ENCODE data around the gene ADI1.

GRCh38 chr2:3488061-3488531, 31.2 kb downstream of the ADI1 start:
- TF ChIP-seq CTCF (IDR thresholded peaks at IDR 0.05 in 8 of 11, conservative IDR thresholded peaks at IDR 0.05 in 3 of 11) (no peak), POLR2A (IDR thresholded peaks at IDR 0.05) (no peak)

All from spleen (tissue), 7 donors.